BLaER1 treated with 17β-estradiol and CSF1 and Interleukin-3, amounts not matched to agents 10 nM and 100 nM (cell line): ENCODE results near the gene IMMP2L.

Source experiments
- H3K27ac ChIP-seq, 11 experiments: shearing (Covaris generic); formaldehyde crosslinking; 2 replicates each; pipeline ENCODE4 v1.8.1; 2022
- H3K27me3 ChIP-seq, 11 experiments: shearing (Covaris generic); formaldehyde crosslinking; 2 replicates each; pipeline ENCODE4 v1.8.1; 2022
- H3K36me3 ChIP-seq, 11 experiments: shearing (Covaris generic); formaldehyde crosslinking; 2 replicates each; pipeline ENCODE4 v1.8.1; 2022
- H3K4me1 ChIP-seq, 10 experiments: shearing (Covaris generic); formaldehyde crosslinking; 2 replicates each; pipeline ENCODE4 v1.8.1; 2022
- H3K4me2 ChIP-seq, 11 experiments: shearing (Covaris generic); formaldehyde crosslinking; 2 replicates each; pipeline ENCODE4 v1.8.1; 2022
- H3K4me3 ChIP-seq, 10 experiments: shearing (Covaris generic); formaldehyde crosslinking; 2 replicates each; pipeline ENCODE4 v1.8.1; 2022
- H3K9ac ChIP-seq, 11 experiments: shearing (Covaris generic); formaldehyde crosslinking; 2 replicates each; pipeline ENCODE4 v1.8.1; 2022
- H3K9me3 ChIP-seq, 11 experiments: shearing (Covaris generic); formaldehyde crosslinking; replicated peaks in 1 of 11; 2 replicates each; pipeline ENCODE4 v1.8.1; 2022
- H4K20me1 ChIP-seq, 11 experiments: shearing (Covaris generic); formaldehyde crosslinking; 2 replicates each; pipeline ENCODE4 v1.8.1; 2022
- Cebpa-rat ChIP-seq, 11 experiments: shearing (Covaris generic); IDR thresholded peaks; 2 replicates each; pipeline ENCODE4 v1.8.1; 2022

The IMMP2L gene

DNA sequence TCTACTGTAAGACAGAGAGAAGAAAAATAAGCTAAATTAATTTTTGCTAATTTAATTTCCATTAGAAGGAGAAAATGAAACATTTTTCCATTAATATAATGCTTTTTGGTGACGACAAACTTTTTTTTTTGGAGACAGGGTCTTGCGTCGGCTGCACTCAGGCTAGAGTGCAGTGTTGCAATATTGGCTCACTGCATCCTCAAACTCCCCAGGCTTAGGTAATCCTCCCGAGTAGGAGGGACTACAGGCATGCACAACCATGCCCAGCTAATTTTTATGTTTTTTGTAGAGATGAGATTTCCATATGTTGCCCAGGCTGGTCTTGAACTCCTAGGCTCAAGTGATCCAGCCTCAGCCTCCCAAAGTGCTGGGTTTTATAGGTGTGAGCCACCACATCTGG is 701.1 kb downstream of the IMMP2L start:
- no peak for TF ChIP-seq Cebpa-rat (IDR thresholded peaks at IDR 0.05)
- Histone ChIP-seq H3K4me2 (no peak overlapping the region), H3K4me3 (no peak overlapping the region), H3K9ac (no peak overlapping the region), H3K9me3 (no peaks in the 10 kb centered on the region), H3K4me1 (no peaks in the 10 kb centered on the region), H3K27me3 (no peaks in the 10 kb centered on the region), H3K36me3 (no peaks in the 10 kb centered on the region), H3K27ac (no peak overlapping the region), H4K20me1 (no peaks in the 10 kb centered on the region)

DNA sequence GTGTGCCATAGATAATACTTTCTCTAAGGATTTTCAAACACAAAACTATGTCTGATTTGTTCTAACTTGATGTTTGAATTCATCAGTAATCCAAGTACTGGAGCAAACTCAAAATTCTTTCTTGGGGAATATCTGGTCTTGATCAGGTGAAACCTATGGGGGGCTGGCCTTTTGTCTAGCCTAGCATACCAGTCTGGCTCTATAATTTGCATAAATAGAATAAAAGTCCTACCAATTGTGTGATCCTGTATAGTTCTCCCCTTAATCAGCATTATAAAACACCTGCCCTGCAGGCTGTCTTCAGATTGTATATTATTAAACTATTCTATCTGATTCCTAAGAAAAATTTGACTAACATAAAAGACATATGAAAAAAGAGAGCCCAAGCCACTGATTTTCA is 705.2 kb downstream of the IMMP2L start:
- Histone ChIP-seq H3K9ac (no peak overlapping the region), H3K4me3 (no peak overlapping the region), H3K27ac (no peak overlapping the region), H3K9me3 (no peaks in the 10 kb centered on the region), H4K20me1 (no peaks in the 10 kb centered on the region), H3K4me2 (no peak overlapping the region), H3K27me3 (no peaks in the 10 kb centered on the region), H3K36me3 (no peaks in the 10 kb centered on the region), H3K4me1 (no peaks in the 10 kb centered on the region)
- no peak for TF ChIP-seq Cebpa-rat (IDR thresholded peaks at IDR 0.05)

DNA sequence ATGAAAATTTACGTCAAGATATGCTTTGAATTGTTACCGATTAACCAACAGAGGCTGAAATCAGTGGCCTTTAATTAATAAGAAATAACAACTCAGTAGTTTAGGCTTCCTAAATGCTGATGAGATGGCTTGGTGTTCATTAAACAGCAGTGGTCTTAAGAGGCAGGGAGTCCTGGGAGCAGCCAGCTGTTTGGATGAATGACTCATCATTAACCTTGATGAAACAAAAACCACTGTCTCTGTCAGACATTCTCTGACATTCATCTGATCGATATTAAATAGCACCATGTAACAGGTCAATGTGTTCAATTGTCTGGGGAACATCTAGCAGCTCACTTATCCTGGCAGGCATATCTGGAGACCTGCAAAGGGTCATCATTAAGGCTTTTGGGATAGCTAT is 705.6 kb downstream of the IMMP2L start:
- TF ChIP-seq Cebpa-rat (IDR thresholded peaks at IDR 0.05): no peak
- Histone ChIP-seq H3K4me1 (no peaks in the 10 kb centered on the region), H3K9ac (no peak overlapping the region), H4K20me1 (no peaks in the 10 kb centered on the region), H3K27me3 (no peaks in the 10 kb centered on the region), H3K4me3 (no peak overlapping the region), H3K4me2 (no peak overlapping the region), H3K9me3 (no peaks in the 10 kb centered on the region), H3K27ac (no peak overlapping the region), H3K36me3 (no peaks in the 10 kb centered on the region)

DNA sequence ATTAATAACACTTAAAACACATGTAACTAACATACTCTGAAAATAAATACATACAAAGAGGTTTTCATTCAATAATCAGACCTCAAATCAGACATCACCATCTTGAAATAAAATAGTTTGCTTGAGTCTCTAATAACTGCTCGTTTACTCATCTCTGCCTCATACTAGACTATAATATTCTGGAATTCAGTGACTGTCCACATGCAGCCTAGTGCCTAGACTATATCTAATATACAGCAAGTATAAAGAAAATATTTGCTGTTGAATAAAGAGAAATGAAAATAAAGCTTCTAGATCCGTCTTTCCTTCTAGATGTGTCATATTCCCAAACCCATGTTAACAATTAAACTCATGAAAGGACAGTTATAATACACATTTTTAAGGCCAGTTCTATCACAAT is 707.6 kb downstream of the IMMP2L start:
- no peaks in the 10 kb centered on the region for H3K36me3 ChIP-seq
- H3K27ac ChIP-seq: no peak overlapping the region
- H3K4me2 ChIP-seq: no peak overlapping the region
- no peak overlapping the region for H3K9ac ChIP-seq
- H3K4me1 ChIP-seq: no peaks in the 10 kb centered on the region
- no peaks in the 10 kb centered on the region for H3K9me3 ChIP-seq
- no peaks in the 10 kb centered on the region for H4K20me1 ChIP-seq
- H3K27me3 ChIP-seq: no peaks in the 10 kb centered on the region
- no peak for TF ChIP-seq Cebpa-rat (IDR thresholded peaks at IDR 0.05)
- H3K4me3 ChIP-seq: no peak overlapping the region

DNA sequence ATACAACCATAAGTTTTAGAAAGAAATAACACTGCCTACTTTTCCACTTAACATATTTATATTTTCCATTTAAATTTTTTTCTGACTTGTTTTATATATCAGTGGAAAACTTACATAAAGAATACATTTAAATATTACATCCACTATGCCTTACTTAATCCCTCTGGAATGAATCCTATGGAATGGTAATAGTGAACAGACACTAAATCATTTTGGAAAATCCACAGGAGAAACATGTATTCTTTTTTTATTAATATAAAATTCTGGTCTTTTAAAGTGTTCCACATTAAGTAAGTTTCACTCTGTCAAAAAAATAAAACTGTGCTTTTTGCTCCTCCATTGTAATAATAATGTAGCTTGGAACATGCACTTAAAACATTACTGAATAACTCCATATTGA is 708.1 kb downstream of the IMMP2L start:
- H3K4me1 ChIP-seq: no peaks in the 10 kb centered on the region
- no peak for TF ChIP-seq Cebpa-rat (IDR thresholded peaks at IDR 0.05)
- H3K9ac ChIP-seq: no peak overlapping the region
- no peak overlapping the region for H3K4me2 ChIP-seq
- H3K27ac ChIP-seq: no peak overlapping the region
- H3K9me3 ChIP-seq: no peaks in the 10 kb centered on the region
- H3K4me3 ChIP-seq: no peak overlapping the region
- H4K20me1 ChIP-seq: no peaks in the 10 kb centered on the region
- no peaks in the 10 kb centered on the region for H3K36me3 ChIP-seq
- no peaks in the 10 kb centered on the region for H3K27me3 ChIP-seq

DNA sequence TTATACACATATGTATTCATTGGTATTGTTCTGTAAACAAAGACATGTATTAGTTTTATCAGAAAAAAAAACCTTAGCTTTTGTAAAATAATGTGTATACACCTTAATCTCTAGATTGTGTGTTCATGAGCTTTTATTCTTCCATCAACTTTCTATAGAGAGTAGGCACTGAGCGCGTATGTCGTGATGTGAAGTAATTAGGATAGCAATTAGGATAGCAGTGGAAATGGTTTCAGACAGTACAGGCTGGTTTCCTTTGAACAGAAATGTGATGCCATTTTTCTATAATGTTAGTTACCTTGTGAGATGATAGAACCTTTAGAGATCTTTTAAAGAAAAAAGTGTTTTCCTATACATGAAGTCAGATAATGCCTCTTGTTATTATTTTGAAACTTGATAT is 709.0 kb downstream of the IMMP2L start:
- no peak for TF ChIP-seq Cebpa-rat (IDR thresholded peaks at IDR 0.05)
- Histone ChIP-seq H4K20me1 (no peaks in the 10 kb centered on the region), H3K36me3 (no peaks in the 10 kb centered on the region), H3K4me1 (no peaks in the 10 kb centered on the region), H3K9me3 (no peaks in the 10 kb centered on the region), H3K27me3 (no peaks in the 10 kb centered on the region), H3K27ac (no peak overlapping the region), H3K4me3 (no peak overlapping the region), H3K9ac (no peak overlapping the region), H3K4me2 (no peak overlapping the region)

DNA sequence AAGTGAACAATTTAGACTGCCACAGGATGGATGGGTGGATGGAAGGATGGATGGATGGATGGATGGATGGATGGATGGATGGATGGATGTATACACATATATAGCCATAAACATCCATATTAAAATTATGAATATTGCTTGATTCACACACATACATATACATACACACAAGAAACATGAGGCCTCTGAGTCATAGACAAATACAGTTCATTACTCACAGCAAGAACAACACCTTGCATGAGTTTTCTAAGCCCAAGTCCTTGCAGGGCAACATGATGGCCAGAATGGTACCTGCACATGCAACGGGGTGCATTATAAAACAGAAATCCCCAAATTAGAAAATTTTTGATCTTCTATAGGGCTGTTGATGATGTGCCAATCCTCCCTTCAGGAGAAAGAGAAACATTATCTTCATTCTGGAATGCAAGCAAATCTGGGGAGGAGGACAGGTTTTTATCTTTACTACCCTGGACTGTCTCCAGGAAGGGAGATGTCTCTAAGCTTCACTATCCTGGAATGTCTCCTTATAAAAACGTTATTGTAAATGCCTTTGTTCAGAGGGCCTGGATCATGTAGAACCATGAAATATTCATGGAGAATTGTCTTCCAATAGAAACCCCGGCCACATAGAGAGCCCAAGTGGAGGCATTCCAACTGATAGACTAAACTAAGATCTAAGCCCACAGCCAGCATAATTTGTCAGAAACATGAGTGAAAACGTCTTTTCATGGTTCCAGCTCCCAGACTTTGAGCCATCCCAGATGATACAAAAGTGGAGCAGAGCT is 709.9 kb downstream of the IMMP2L start:
- Histone ChIP-seq H4K20me1 (no peaks in the 10 kb centered on the region), H3K4me2 (no peak overlapping the region), H3K4me1 (no peaks in the 10 kb centered on the region), H3K9ac (no peak overlapping the region), H3K27ac (no peak overlapping the region), H3K4me3 (no peak overlapping the region), H3K36me3 (no peaks in the 10 kb centered on the region), H3K9me3 (no peaks in the 10 kb centered on the region), H3K27me3 (no peaks in the 10 kb centered on the region)
- no peak for TF ChIP-seq Cebpa-rat (IDR thresholded peaks at IDR 0.05)

DNA sequence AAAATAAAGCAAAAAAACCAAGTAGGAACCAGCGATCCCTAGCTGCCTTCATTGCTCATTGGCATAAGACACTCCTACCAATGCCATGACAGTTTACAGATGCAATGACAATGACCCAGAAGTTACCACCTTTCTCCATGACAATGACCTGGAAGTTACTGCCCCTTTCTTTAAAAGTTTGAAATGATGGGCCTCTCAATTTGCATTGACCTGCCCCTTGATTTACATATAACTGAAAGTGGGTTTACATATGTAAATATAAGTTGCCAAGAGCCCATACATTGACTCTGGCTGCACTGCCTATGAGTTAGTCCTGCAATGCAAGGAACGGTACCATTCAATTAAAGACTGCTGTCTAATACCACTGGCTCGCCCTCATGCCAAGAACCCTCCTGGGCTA is 712.1 kb downstream of the IMMP2L start:
- no peaks in the 10 kb centered on the region for H3K4me1 ChIP-seq
- H3K9me3 ChIP-seq: no peaks in the 10 kb centered on the region
- no peaks in the 10 kb centered on the region for H4K20me1 ChIP-seq
- no peak overlapping the region for H3K9ac ChIP-seq
- no peak for TF ChIP-seq Cebpa-rat (IDR thresholded peaks at IDR 0.05)
- no peak overlapping the region for H3K4me3 ChIP-seq
- H3K36me3 ChIP-seq: no peaks in the 10 kb centered on the region
- H3K4me2 ChIP-seq: no peak overlapping the region
- H3K27ac ChIP-seq: no peak overlapping the region
- no peaks in the 10 kb centered on the region for H3K27me3 ChIP-seq

DNA sequence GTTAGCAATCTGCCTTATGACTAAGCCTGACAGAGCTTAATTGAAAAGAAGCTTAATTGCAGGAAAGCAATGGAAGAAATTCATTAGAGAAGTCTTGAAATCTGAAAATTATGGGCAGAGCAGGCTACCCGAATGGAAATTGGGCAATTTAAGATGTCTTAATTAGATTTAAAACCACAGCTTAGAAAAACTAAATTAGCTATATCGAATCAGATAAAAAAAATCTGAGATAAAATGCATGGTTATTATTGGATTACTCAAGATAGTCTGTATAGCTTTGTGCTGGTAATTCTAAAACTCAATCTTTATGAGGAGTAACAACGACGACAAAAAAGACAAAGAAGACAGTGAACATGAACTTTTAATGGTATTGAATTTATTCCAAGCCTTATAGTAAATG is 719.5 kb downstream of the IMMP2L start:
- TF ChIP-seq Cebpa-rat (IDR thresholded peaks at IDR 0.05): no peak
- no peaks in the 10 kb centered on the region for H3K27me3 ChIP-seq
- no peaks in the 10 kb centered on the region for H3K4me1 ChIP-seq
- no peak overlapping the region for H3K9ac ChIP-seq
- H3K4me3 ChIP-seq: no peak overlapping the region
- no peaks in the 10 kb centered on the region for H4K20me1 ChIP-seq
- no peak overlapping the region for H3K27ac ChIP-seq
- no peak overlapping the region for H3K4me2 ChIP-seq
- H3K36me3 ChIP-seq: no peaks in the 10 kb centered on the region
- H3K9me3 ChIP-seq: no peaks in the 10 kb centered on the region

DNA sequence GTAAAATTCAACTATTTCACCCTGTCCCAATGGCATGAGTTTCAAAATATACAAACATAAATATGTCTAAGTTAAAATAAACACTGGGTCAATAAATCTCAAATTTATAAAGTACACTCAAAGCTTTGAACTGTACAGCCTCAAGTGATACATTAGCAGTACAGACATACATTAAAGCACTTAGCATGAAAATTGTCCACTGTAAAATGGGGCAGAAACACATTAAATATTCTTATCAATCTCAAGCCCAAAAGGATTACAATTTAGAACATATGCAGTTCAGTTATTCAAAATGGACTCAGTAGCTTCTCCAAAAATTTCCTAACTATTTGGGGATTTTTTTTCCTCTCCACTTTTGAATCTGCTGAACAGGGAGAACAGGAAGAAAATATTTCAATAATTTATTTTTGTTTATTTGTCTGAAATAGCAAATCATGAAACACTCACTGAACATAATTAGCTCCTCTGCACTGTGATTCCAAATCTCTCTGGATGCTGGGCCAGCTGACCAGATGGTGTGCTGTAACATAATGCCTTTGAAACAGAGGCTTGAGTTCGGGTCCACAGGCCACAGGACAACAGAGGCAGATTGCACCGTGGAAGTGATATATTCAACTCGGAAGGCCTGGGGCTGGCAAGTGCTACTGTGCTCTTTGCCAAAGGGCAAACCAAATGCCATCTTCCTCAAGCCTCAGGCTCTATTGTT is 720.3 kb downstream of the IMMP2L start:
- Histone ChIP-seq H3K9ac (no peak overlapping the region), H3K4me3 (no peak overlapping the region), H3K4me2 (no peak overlapping the region), H3K9me3 (no peaks in the 10 kb centered on the region), H3K36me3 (no peaks in the 10 kb centered on the region), H3K27me3 (no peaks in the 10 kb centered on the region), H3K4me1 (no peaks in the 10 kb centered on the region), H4K20me1 (no peaks in the 10 kb centered on the region), H3K27ac (no peak overlapping the region)
- TF ChIP-seq Cebpa-rat (IDR thresholded peaks at IDR 0.05): no peak
